Activated CD4-positive, alpha-beta T cell treated with anti-CD3 and anti-CD28 coated beads for 1 hour (primary cell): ENCODE measurements around the gene LILRA6.
"Not testable (repeated sequence)": the region's sequence is repeated elsewhere in the genome, so short reads cannot be mapped to it uniquely, and the experiment has no call there.

Source experiments
- DNase-seq: peaks from one replicate; pipeline ENCODE4 v3.0.0-alpha.2; 2020

Gene LILRA6

DNA sequence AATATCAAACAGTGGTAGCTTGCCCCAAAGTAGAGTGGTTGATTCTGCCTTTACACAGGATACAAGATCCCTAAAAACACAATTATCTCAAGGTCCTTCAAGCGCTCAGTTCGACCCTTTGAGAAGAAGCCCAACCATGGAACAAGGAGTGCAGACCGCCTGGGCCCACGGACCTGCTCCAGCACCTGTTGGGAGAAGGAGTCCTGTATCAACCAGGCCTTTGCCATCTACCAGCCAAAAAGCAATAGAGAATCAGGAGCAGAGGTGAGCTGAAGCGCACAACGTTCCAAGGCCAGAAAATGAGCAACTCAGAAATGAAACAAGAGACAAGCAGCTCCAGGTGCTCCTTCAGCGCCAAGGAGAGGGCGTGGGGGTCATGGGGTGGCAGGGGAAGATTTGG lies 13.4 kb downstream of the LILRA6 start:
- DNase-seq: no peak

DNA sequence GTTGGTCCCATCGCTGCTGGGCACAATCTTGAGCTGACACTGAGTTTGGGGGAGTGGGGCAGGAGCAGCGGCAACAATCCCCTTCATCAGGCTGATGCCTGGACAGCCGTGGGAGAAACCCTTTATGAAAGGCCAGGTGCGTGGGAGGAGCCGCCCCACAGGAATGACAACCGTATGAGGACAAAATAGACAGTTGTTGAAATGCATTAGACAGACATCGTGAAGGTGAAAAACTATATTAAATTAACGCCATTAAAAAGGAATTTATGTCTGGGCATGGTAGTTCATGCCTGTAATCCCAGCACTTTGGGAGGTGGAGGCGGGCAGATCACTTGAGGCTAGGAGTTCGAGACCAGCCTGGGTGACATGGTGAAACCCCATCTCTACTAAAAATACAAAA lies 18.0 kb downstream of the LILRA6 start:
- not testable (repeated sequence) for DNase-seq

DNA sequence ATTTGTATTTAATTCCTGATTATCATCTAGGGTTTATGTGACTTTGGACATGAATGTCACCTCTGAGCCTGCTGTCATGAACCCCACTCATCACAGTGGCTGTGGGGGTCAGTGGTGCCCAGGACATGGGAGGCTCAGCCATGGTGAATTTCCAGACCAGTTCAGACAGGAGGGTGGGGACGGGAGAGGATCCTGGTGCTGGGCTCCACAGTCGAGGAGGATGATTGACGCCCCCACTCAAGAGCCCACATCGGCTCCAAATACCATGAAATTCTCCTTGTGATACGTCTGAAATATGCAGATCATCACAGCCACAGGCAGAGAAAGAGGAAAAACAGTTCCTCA lies 18.7 kb downstream of the LILRA6 start:
- DNase-seq: not testable (repeated sequence)

DNA sequence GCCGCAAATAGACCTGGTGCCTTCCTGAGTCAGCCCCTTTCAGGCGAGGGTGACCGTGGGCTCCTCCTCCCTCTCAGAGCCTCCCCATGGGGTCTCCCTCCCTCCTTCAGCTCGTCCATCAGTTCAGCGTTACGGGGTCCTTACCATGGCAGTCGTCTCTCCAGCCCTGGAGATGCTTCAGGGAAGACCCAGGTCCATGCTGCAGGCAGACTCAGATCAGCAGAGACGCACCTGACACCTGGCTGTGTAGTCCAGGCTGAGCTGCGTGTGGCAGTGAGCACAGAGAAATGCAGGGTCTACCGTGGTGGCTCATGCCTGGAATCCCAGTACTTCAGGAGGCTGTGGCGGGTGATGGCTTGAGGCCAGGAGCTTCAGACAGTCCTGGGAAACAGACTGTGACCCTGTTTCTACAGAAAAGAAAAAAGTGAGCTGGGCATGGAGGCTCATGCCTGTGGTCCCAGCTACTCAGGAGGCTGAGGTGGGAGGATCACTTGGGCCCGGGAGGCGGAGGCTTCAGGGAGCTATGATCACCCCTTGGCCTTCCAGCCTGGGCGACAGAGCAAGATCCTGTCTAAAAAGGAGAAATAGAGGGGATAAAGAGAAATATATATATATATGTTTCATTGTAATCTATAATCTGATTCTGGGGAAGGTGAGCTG lies 19.2 kb downstream of the LILRA6 start:
- not testable (repeated sequence) for DNase-seq

DNA sequence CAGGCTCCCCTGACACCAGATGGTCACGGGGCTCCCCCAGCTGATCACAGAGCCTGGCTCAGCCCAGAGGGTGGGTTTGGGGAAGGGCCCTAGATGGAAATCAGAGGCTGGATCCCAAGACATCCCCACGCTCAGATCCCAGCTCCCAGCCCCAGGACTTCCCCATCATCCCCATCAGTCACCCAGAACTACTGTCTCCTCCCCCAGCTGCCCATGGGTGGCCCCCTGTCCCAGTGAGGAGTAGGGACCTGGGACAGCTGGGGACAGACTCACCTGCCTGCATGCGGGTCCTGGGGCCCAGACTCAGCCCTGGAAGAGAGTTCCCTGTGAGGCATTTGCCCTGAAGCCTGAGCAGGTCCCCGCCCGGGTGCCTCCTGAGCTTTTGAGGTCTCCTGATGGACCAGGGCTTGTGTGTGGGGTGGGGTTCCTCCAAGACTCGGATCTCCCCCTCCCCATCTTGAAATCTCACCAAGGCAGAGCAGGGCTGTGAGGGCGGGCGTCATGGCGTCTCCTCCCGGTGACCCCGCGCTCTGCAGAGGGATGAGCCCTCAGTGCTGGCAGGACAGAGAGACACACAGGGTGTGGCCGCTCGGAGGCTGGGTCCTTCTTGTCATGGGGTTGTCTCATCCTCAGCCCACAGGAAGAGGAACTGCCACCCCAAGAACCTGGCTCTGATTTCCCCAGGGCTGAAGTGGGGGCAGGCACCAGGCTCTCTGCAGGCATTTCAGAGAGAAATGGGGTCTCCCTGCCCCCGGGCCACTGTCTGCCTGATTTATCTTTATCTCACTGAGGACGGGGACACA lies 19.9 kb downstream of the LILRA6 start, which contains the start of gene LILRB3:
TSS of gene LILRB3 (minus strand) at position 534 of the 803 bp plus-strand sequence. CDS start at position 503, 31 bp downstream.
- DNase-seq: not testable (repeated sequence)

DNA sequence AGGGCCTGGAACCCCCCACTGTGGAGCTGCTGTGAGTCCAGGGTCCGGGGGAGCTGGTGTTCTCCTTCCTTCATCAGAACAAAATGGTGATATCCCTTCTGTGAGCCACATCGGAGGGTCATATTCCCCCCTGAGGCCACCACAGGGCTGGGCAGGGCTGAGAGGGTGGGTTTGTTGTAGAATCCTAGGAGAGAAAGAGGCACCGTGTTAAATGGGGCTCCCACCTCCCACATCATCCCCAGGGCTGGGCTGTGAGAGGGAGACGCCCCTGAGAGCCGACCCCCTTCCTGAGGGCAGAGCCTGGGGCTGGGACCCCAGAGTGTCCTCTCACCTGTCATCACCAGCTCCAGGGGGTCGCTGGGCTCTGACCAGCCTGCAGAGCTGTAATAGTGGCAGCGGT lies 20.6 kb downstream of the LILRA6 start:
- not testable (repeated sequence) for DNase-seq

DNA sequence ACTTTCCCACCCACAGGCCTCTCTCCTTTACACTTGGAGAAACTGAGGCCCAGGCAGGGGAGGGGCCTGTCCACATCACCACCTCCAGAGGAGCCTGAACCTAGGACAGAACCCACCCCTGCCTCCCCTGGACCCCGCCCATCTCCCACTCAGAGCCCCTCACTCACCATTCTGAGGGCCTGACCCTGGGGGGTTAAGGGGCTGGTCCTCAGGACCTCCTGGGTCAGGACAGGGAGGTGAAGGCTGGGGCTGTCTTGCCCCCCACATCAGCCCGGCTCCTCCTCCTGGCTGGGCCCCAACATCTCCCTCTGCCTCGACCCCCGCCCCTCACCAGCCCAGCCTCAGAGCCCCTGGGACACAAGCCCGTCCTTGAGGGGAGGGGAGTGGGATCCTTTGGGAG lies 22.9 kb downstream of the LILRA6 start:
- not testable (repeated sequence) for DNase-seq

DNA sequence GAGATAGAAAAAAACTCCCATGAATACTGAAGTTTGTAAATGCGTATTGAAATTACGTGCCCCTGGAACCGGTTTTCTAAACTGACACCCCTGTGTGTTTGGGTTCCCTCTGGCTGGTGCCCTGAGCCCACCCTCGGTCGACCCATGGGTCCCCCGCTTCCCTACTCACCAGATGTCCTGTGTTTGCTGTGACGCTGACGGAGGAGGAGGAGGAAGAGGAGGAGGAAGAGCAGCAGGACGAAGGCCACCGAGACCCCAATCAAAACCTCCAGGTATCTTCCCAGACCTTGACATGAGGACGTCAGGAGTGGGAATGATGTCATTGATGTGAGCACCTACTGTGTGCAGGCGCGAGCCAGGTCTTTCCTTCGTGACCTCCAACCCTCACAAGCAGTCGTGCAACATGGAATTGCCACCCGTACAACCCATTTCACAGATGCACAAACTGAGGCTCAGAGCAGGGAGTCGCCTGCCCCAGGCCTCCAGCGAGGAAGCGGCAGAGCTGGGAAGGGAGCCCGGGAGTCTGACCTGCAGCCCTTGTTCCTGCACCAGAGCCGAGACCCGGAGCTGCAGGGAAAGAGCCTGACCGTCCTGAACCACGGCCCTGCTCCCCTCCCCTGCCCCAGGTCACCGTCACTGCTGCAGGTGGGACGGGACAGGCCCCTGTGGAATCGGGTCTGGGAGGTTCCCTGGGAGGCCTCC lies 23.5 kb downstream of the LILRA6 start:
- no peak for DNase-seq

DNA sequence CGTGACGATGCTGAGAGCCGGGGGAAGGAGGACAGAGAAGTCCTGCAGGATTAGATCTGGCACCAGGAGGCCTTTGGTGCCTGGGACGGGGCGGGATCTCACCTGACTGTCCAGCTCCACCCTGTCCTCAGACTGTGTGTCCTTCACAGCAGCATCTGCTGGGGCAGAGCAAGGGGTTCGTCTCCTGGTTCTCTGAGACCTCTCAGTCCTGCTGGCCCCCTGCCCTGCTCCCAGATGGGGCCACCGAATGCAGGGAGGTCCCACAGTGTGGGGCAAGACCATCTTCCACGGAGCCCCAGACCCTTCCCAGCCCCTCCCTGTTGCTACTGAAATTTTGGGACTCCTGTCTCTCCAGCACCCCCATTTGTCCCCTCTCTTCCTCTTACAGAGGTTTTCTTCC lies 24.3 kb downstream of the LILRA6 start:
- DNase-seq: no peak

DNA sequence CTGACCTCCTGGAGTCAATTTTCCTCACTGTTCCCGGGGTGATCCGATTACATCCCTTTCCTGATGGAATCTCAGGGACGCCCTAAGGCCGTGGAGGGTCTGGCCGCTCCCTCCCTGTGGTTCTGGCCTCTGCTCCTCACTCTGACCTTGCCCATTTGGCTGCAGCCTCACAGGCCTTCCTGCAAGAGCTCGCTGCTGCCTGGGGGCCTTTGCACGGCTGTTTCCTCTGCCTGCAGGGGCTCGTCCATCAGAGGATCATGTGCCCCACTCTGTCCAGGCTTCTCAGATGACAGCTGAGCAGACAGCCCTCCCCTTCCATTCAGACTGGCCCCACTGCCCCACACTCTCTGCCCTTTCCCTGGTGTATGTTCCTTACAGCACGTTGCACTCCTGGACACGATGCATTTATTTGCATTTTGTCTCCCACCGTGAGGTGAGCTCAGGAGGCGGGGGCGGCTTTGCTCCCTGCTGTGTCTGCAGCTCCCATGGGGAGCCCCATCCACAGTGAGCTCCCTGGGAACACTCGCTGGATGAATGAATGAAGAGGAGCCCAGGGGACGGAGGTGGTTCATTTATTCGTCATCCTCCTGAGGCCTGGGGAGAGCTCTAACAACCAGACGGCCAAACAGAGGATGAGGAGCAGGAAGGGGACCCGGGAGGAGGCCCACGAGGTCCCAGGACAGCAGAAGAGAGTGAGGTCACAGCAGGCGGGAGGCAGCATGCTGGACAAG lies 24.9 kb downstream of the LILRA6 start:
- not testable (repeated sequence) for DNase-seq

DNA sequence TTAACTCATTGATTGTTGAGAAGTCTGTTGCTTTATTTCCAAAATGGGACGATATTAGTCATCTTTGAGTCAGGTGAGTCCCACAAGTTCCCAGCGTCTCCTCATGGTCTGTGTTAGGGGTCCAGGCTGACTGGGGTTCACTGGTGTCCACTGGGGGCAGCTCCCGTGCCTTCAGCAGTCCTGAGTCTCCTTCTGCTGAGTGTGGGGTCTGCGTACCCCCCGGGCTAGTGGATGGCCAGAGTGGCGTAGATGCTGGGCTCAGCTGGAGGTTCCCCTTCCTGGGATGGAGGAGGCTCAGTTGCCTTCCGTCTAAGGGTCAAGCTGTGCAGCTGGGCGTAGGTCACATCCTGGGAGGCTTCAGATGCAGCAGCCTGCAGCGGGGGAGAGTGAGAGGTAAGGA lies 25.7 kb downstream of the LILRA6 start:
- DNase-seq: no peak

DNA sequence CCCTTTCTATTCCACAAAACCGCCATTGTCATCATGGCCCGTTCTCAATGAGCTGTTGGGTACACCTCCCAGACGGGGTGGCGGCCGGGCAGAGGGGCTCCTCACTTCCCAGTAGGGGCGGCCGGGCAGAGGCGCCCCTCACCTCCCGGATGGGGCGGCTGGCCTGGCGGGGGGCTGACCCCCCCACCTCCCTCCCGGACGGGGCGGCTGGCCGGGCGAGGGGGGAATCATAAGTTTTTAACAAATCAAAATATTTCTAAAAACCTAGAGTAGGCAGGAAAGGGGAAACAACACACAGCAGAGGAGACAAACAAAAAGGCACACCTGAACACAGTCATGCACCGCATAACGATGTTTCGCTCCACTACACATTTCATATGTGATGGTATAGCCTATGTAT lies 27.9 kb downstream of the LILRA6 start:
- DNase-seq: not testable (repeated sequence)

DNA sequence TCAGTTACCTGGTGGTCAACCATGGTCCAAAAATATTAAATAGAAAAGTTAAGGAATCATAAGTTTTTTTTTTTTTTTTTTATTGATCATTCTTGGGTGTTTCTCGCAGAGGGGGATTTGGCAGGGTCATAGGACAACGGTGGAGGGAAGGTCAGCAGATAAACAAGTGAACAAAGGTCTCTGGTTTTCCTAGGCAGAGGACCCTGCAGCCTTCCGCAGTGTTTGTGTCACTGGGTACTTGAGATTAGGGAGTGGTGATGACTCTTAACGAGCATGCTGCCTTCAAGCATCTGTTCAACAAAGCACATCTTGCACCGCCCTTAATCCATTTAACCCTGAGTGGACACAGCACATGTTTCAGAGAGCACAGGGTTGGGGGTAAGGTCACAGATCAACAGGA lies 28.4 kb downstream of the LILRA6 start:
- not testable (repeated sequence) for DNase-seq

DNA sequence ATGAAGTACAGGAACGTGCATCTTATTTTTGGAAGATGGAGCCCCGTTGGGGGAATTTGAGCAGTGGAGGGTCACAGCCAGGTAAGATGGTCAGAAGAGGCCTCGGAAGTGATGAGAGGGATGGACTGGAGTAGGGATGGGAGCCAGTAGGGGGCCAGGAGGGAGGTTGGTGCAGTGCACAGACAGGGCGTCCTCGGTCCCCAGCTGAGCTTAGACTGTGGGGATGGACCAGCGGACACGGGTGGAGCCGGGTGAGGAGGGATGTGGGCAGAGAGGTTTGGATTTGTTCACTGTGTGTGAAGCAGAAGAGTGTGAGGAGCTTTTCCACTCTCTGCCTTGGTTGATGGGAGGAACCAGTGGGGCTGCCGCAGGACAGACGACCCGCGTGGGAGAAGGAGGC lies 31.4 kb downstream of the LILRA6 start:
- DNase-seq: no peak

DNA sequence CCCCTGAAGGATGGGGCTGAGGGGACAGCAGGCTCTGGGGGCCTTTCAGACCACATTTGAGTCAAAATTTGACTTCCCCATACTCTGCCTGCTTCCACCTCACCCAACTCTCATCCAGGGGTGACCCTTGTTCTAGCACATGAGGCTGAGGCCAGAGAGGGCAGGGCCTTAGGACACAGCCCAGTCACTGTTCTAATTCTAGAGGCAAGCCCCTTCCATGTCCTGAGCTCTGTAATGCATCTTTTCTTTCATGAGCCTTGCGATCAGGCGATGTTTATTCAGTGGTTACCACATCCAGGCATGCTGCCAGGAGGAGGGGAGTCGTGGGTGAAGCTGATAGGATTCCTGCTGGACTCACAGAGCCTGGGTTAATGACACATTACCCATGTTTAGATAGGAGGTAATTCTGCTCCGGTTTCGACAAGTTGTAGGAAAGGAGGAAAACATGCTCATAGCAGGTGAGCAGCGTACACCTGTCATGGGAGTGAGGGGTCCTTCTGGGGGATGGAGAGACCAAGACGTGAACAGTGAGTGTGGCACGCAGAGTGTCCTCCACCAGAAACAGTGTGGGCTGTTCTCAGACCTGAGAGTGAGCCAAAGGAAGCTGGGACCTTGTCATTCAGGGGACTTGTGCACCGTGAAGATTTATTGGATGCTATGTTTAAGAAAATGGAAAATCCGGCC lies 32.6 kb downstream of the LILRA6 start:
- no peak for DNase-seq

DNA sequence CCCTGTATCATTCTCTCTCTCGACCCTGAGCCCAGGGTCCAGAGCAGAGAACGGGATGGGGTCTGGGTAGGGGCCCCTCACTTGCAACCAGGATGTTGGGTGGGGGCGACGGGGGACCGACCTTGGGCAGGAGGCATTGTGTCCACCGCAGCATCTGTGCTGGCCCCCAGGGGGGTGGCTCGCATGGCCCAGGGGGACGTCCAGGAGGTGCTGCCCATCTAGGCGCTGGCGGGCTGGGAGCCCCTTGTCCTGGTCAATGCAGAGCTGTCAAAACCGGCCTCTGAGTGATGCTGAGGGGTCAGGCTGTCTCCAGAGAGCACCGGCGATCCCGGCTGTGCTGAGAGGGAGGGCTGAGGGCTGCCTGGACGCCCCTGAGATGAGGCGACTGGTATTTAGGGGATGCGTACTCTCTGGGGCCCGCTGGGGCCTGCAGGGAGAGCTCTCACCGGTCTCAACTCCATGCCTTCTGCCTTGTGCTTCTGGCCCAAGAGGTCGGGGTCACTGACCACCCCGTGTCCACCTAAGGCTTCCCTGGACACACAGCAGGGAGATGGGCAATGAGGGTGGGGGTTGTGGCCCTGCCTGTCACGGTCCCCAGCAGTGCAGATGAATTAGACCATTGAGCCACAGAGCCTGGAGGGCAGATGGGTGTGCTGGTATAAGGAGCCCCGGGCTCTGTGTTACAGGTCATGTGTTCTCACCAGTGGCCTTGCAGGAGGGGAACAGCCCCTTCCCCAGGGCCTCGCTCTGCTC lies 33.4 kb downstream of the LILRA6 start:
- DNase-seq: no peak

DNA sequence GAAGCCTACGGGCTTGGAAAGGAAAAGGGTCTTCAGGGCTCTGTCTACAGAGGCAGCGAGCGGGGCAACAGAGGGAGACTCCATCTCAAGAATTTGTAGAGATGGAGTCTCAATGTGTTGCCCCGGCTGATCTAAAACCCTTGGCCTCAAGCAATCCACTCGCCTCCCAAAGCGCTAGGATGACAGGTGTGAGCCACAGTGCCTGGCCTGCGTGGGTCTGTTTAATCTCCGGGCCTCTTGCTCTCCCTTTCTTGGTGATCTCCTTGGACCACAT lies 33.9 kb downstream of the LILRA6 start:
- no peak for DNase-seq

DNA sequence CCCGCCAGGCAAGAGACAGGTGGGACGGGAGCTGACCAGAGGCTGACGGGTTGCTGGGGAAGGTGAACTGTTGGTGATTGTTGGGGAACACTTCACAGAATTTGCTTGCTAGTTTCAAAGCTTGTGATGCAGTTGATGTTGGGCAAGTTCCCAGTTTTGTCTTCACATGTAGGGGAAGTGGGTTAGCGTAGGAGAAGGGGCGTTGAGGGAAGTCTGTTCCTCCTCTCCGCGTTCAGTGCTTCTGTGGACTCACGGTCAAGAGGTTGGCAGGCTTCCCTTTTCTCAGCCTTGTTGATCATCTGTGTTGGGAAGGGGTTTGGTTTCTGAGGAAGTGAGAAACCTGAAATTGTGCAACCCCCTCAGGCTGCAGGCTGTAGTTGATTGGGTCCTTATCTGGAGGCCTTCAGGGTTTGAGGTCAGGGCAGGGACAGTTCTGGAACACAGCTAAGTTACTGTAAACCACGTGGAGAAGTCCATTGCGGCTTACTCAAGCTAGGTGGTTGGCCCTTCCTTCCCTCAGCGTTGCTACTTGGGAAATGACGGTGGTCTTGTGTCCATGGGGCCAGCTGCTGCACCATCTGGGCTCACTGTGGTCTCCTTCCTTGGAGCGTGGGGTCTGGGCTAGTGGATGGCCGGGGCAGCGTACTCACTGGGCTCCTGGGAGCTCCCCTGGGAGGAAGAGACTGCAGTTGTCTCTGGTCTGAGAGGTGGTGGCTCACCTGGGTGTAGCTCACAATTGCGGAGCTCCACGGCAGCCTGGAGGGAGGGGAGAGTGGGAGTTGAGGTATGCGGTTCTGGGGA lies 34.4 kb downstream of the LILRA6 start:
- no peak for DNase-seq

DNA sequence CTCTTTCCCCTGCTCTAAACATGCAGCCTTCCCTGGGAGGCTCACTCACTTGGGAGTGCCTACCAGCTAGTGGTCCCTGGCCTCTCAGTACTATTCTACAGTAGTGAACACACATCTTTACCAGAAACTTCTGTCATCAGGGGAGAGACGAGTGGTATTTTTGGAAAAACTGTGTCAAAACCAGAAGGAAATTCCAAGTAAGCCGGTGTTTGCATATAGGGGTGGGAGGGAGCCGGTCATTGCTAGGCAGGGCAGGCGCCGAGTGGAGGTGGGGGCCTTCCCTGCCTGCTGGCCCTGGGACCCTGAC lies 35.0 kb downstream of the LILRA6 start:
- DNase-seq: no peak

DNA sequence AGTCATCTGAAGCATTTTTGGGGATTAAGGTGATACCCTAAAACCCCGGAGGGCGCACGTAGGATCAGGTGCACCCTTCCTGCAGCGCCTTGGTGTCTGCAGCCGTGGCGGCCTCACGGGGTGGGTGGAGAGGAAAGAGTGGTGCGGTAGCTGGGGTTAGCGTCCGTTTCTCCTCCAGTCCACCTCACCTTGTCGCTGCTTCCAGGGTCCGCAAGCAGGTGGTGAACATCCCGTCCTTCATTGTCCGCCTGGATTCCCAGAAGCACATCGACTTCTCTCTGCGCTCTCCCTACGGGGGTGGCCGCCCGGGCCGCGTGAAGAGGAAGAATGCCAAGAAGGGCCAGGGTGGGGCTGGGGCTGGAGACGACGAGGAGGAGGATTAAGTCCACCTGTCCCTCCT lies 35.4 kb downstream of the LILRA6 start:
- not testable (repeated sequence) for DNase-seq

DNA sequence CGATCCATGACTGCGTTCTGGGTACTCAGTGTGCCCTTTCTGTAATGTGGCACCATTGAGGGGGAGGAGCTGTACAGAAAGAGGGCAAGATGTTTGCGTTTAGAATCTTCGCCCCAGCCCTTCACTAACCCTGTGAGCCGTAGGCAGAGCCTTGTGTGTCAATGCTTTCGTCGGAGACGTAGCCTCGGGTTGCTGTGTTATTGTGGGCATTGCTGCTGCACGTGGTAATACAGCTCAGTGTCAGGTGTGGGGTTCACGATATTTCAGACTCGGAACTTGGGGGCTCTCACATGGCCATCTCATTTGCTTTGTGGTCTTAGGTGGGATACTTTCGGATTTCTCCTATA lies 35.8 kb downstream of the LILRA6 start:
- DNase-seq: no peak
